ENCODE measurements around the gene CAPNS2.

GRCh38 chr16:55566432-55567175, at the start of gene CAPNS2:
- TF ChIP-seq CTCF (IDR thresholded peaks at IDR 0.05) (no peak), REST (IDR thresholded peaks at IDR 0.05; ENCODE audit: insufficient read depth in 1 of 2, low read depth in 2 of 2, low read length in 1 of 2) (no peak), POLR2AphosphoS5 (IDR thresholded peaks at IDR 0.05; ENCODE audit: low read depth, low read length) (no peak)
